Activated CD8-positive, alpha-beta T cell treated with anti-CD3 and anti-CD28 coated beads, Interleukin-2, amount 10 ng/mL, durations not matched to agents 7 days and 5 days (primary cell): ENCODE measurements around the gene TFPI. TPM values are rescaled to one million over a fixed set of nuclear protein-coding genes. Genes with fewer than 3 reads are reported as not detected.
"Not testable (repeated sequence)": the region's sequence is repeated elsewhere in the genome, so short reads cannot be mapped to it uniquely, and the experiment has no call there.

ENCODE experiments used
- ATAC-seq: fragments of 150-1000 bp; cut with Tn5 transposase; one replicate; pipeline ENCODE4 v1.10.0; 2021; ENCODE audit warnings: moderate library complexity
- CTCF ChIA-PET: fragments of 350-600 bp; sonication (Branson Sonifier 250); formaldehyde crosslinking; loops from one replicate; lab custom pipeline; 2021; ENCODE audit warnings: antibody characterized with exemption; lab: Charles Lee
- POLR2A ChIA-PET: fragments of 350-600 bp; sonication (Branson Sonifier 250); formaldehyde crosslinking; loops from one replicate; lab custom pipeline; 2021; ENCODE audit warnings: antibody characterized with exemption; lab: Charles Lee
- DNase-seq: peaks from one replicate; pipeline ENCODE4 v3.0.0-alpha.2; 2020
- H3K27ac Mint-ChIP-seq: one replicate; pipeline ENCODE4 v1.8.0; 2021; ENCODE audit warnings: mild to moderate bottlenecking, mixed read lengths
- H3K27me3 Mint-ChIP-seq: one replicate; pipeline ENCODE4 v1.8.0; 2021; ENCODE audit warnings: low read depth, mixed read lengths
- H3K36me3 Mint-ChIP-seq: one replicate; pipeline ENCODE4 v1.8.0; 2021; ENCODE audit warnings: low read depth, mixed read lengths
- H3K4me1 Mint-ChIP-seq: one replicate; pipeline ENCODE4 v1.8.0; 2021; ENCODE audit warnings: low read depth, mixed read lengths
- H3K4me3 Mint-ChIP-seq: one replicate; pipeline ENCODE4 v1.8.0; 2021; ENCODE audit warnings: mild to moderate bottlenecking, mixed read lengths
- H3K9me3 Mint-ChIP-seq: one replicate; pipeline ENCODE4 v1.8.0; 2022; ENCODE audit warnings: mixed read lengths; ENCODE audit not compliant: insufficient read depth
- total RNA-seq, 2 experiments: library from RNA; stranded (reverse); gene quantifications; one replicate each; pipeline ENCODE4 v1.2.3, GENCODE V29; 2021

Gene TFPI
- total RNA-seq, 2 experiments from 2014 or later: not detected

DNA sequence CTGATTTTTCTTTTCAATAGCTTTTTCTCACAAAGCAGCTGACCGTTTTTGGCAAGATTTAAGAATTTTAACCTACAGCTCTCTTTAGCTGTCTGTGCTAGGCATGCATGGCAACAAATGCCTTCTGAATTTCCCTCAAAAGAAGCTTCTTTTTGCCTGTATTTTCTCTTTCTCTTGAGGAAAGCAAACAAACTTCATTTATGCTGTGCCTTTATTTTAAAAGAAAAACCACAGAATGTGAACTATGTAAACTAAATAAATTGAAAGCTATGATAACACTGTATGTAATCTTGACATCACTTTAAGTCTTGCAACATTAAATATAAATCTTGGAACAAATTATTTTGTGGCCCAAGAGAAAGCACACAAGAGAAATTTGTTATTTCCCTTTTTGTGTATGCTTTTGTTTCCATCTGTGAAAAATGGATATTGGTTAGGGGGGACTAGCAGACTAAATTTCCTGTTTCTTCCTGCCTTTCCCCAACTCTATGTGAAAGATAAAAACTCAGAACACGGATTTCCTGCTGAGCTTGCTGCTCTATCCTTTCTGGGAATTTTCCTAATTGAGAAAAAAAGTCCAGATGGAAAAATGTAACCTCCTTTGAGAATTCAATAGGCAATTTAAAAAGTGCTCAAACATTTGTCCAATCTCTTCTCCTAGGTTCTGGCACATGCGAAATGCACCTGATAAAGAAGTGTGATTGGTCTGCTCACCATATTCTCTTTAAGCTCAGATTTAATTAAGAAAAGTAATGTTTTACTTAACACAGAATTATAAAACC, 20.9 kb upstream of the TFPI start:
- Mint-ChIP-seq H3K4me3 (no peak overlapping the region), H3K27me3 (no peaks in the 10 kb centered on the region), H3K36me3 (no peaks in the 10 kb centered on the region), H3K27ac (no peak overlapping the region), H3K9me3 (no peaks in the 10 kb centered on the region), H3K4me1 (no peaks in the 10 kb centered on the region)
- POLR2A ChIA-PET: no interaction called here
- DNase-seq (no peak), ATAC-seq (no peak)
- CTCF ChIA-PET: interaction anchor here (1.5 to 2.9 kb wide), 2 partner anchors 75 to 268 kb away, joined by 3 to 11 read pairs; no protein-coding TSS in a partner anchor

- no peak overlapping the region for H3K4me3 Mint-ChIP-seq
- H3K36me3 Mint-ChIP-seq: no peaks in the 10 kb centered on the region
- ATAC-seq (no peak), DNase-seq (no peak)
- H3K4me1 Mint-ChIP-seq: no peaks in the 10 kb centered on the region
- H3K27me3 Mint-ChIP-seq: peaks cover 2% of the 10 kb centered on the region
- no peak overlapping the region for H3K27ac Mint-ChIP-seq
- no peaks in the 10 kb centered on the region for H3K9me3 Mint-ChIP-seq
- ChIA-PET CTCF (interaction anchor here (0.6 to 2.9 kb wide), 2 partner anchors 74 to 906 kb away, joined by 3 to 11 read pairs; no protein-coding TSS in a partner anchor), POLR2A (no interaction called here)
These were observed 19.5 kb upstream of the TFPI start for GRCh38 chr2:187573722-187574121.

DNA sequence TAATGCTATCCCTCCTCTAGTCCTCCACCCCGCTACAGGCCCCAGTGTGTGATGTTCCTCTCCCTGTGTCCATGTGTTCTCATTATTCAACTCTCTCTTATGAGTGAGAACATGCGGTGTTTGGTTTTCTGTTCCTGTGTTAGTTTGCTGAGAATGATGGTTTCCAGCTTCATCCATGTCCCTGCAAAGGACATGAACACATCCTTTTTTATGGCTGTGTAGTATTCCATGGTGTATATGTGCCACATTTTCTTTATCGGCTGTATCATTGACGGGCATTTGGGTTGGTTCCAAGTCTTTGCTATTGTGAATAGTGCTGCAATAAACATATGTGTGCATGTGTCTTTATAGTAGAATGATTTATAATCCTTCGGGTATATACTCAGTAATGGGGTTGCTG, 17.8 kb upstream of the TFPI start:
- H3K27me3 Mint-ChIP-seq, H3K4me3 Mint-ChIP-seq, H3K4me1 Mint-ChIP-seq, ATAC-seq, DNase-seq, H3K36me3 Mint-ChIP-seq, H3K9me3 Mint-ChIP-seq, CTCF ChIA-PET, POLR2A ChIA-PET, H3K27ac Mint-ChIP-seq: not testable (repeated sequence)

- Mint-ChIP-seq H3K9me3 (no peaks in the 10 kb centered on the region), H3K4me1 (no peaks in the 10 kb centered on the region), H3K4me3 (no peak overlapping the region), H3K27me3 (peaks cover 2% of the 10 kb centered on the region), H3K36me3 (no peaks in the 10 kb centered on the region), H3K27ac (no peak overlapping the region)
- no peak for DNase-seq
- ChIA-PET POLR2A (no interaction called here), CTCF (no interaction called here)
- ATAC-seq: no peak
These were observed 15.3 kb upstream of the TFPI start for GRCh38 chr2:187569571-187569970.

- ATAC-seq (no peak), DNase-seq (no peak)
- no peaks in the 10 kb centered on the region for H3K4me1 Mint-ChIP-seq
- H3K27me3 Mint-ChIP-seq: peaks cover 2% of the 10 kb centered on the region
- CTCF ChIA-PET: no interaction called here
- no peak overlapping the region for H3K27ac Mint-ChIP-seq
- H3K36me3 Mint-ChIP-seq: no peaks in the 10 kb centered on the region
- no peaks in the 10 kb centered on the region for H3K9me3 Mint-ChIP-seq
- POLR2A ChIA-PET: no interaction called here
- H3K4me3 Mint-ChIP-seq: no peak overlapping the region
These were observed 14.8 kb upstream of the TFPI start for GRCh38 chr2:187569042-187569441.

DNA sequence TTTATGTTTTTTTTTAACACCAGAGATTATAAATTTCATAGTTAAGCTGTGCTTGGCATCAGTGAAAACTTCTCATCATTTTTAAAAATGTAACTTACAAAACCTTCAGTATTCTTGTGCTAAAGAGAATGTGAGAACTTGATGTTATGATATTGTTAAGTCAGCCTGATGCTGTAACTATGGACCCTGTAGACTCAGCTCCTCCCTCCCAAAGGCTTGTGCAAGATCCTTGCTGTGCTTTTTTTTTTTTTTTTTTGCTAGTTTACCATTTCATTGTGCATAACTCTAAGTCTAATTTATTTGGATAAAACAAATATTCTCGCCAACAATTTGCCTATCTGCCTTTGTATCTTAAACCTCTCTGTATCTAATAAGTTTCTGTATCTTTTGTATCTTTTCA, 12.9 kb upstream of the TFPI start:
- no peak overlapping the region for H3K27ac Mint-ChIP-seq
- H3K4me1 Mint-ChIP-seq: no peaks in the 10 kb centered on the region
- H3K4me3 Mint-ChIP-seq: no peak overlapping the region
- ATAC-seq: no peak
- ChIA-PET CTCF (interaction anchor here (1.1 to 1.8 kb wide), 2 partner anchors 14 to 68 kb away, joined by 6 to 7 read pairs; no protein-coding TSS in a partner anchor), POLR2A (no interaction called here)
- peaks cover 2% of the 10 kb centered on the region for H3K27me3 Mint-ChIP-seq
- H3K36me3 Mint-ChIP-seq: no peaks in the 10 kb centered on the region
- no peak for DNase-seq
- no peaks in the 10 kb centered on the region for H3K9me3 Mint-ChIP-seq

DNA sequence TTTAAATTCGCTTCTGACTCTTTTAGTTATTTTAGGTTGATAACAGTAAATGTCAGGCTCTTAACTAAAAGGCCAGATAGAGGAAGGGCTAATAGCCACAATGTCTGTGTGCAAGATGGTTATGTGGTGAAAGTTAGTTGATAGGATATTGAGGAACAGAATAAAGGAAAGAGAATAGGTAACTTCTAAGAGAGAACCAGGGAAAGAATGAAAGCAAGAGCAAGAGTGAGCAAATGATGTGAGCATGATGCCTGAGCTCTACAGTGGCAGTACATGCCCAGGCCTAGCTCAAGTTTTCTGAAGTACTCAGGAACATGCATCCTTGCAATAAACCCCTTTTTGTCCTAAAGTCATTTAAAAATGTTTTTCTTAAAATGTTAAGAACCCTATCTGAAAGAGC, 12.5 kb upstream of the TFPI start:
- no peak for DNase-seq
- peaks cover 2% of the 10 kb centered on the region for H3K27me3 Mint-ChIP-seq
- no peaks in the 10 kb centered on the region for H3K36me3 Mint-ChIP-seq
- H3K4me1 Mint-ChIP-seq: no peaks in the 10 kb centered on the region
- no peak overlapping the region for H3K27ac Mint-ChIP-seq
- CTCF ChIA-PET: interaction anchor here (1.1 to 1.8 kb wide), 2 partner anchors 15 to 67 kb away, joined by 6 to 7 read pairs; no protein-coding TSS in a partner anchor
- POLR2A ChIA-PET: no interaction called here
- ATAC-seq: no peak
- H3K9me3 Mint-ChIP-seq: no peaks in the 10 kb centered on the region
- no peak overlapping the region for H3K4me3 Mint-ChIP-seq

- Mint-ChIP-seq H3K27ac (no peak overlapping the region), H3K27me3 (peaks cover 2% of the 10 kb centered on the region), H3K4me3 (no peak overlapping the region), H3K9me3 (no peaks in the 10 kb centered on the region), H3K36me3 (no peaks in the 10 kb centered on the region), H3K4me1 (no peaks in the 10 kb centered on the region)
- ATAC-seq: no peak
- no peak for DNase-seq
- CTCF ChIA-PET: interaction anchor here (1.1 to 1.8 kb wide), 2 partner anchors 15 to 67 kb away, joined by 6 to 7 read pairs; no protein-coding TSS in a partner anchor
- POLR2A ChIA-PET: no interaction called here
These were observed 12.0 kb upstream of the TFPI start for GRCh38 chr2:187566266-187566665.

GRCh38 chr2:187565618-187566017, 11.4 kb upstream of the TFPI start:
- H3K36me3 Mint-ChIP-seq, CTCF ChIA-PET, H3K27ac Mint-ChIP-seq, H3K4me1 Mint-ChIP-seq, H3K9me3 Mint-ChIP-seq, ATAC-seq, H3K4me3 Mint-ChIP-seq, H3K27me3 Mint-ChIP-seq, POLR2A ChIA-PET, DNase-seq: not testable (repeated sequence)

GRCh38 chr2:187556493-187556892, 2.3 kb upstream of the TFPI start:
- H3K27ac Mint-ChIP-seq, H3K4me3 Mint-ChIP-seq, H3K27me3 Mint-ChIP-seq, DNase-seq, H3K4me1 Mint-ChIP-seq, ATAC-seq, H3K9me3 Mint-ChIP-seq, H3K36me3 Mint-ChIP-seq, CTCF ChIA-PET, POLR2A ChIA-PET: not testable (repeated sequence)

GRCh38 chr2:187554704-187555082, 458 bp upstream of the TFPI start:
- DNase-seq: no peak
- H3K27ac Mint-ChIP-seq: no peak overlapping the region
- no peak for ATAC-seq
- ChIA-PET CTCF (interaction anchor here (1.9 to 3.0 kb wide), 2 partner anchors 26 to 54 kb away, joined by 5 to 10 read pairs; no protein-coding TSS in a partner anchor), POLR2A (no interaction called here)
- no peak overlapping the region for H3K4me3 Mint-ChIP-seq
- no peaks in the 10 kb centered on the region for H3K9me3 Mint-ChIP-seq
- H3K4me1 Mint-ChIP-seq: peaks cover 7% of the 10 kb centered on the region
- H3K36me3 Mint-ChIP-seq: no peaks in the 10 kb centered on the region
- peaks cover 10% of the 10 kb centered on the region for H3K27me3 Mint-ChIP-seq

GRCh38 chr2:187552828-187553681, 1.2 kb downstream of the TFPI start:
- ChIA-PET POLR2A (no interaction called here), CTCF (interaction anchor here (3.0 kb wide), 1 partner anchor 28 kb away, joined by 10 read pairs; no protein-coding TSS in a partner anchor)
- no peaks in the 10 kb centered on the region for H3K9me3 Mint-ChIP-seq
- no peak overlapping the region for H3K27ac Mint-ChIP-seq
- peaks cover 7% of the 10 kb centered on the region for H3K4me1 Mint-ChIP-seq
- H3K36me3 Mint-ChIP-seq: no peaks in the 10 kb centered on the region
- ATAC-seq (no peak), DNase-seq (no peak)
- H3K4me3 Mint-ChIP-seq: no peak overlapping the region
- H3K27me3 Mint-ChIP-seq: peaks cover 10% of the 10 kb centered on the region
